Motor neuron (in vitro differentiated cells): ENCODE measurements around the gene MTFMT. TPM values are rescaled to one million over a fixed set of nuclear protein-coding genes. Genes with fewer than 3 reads are reported as not detected.
"Not testable (repeated sequence)": the region's sequence is repeated elsewhere in the genome, so short reads cannot be mapped to it uniquely, and the experiment has no call there.

Experiments
- ATAC-seq, 8 experiments: fragments of 200-7000 bp; cut with Tn5 transposase; replicated peaks in 6 of 8; 2 replicates each; pipeline ENCODE4 v1.8.0; 2021; ENCODE audit warnings: mild to moderate bottlenecking in 8 of 8, moderate library complexity in 8 of 8
- H3K27ac ChIP-seq, 2 donors: fragments of 250-450 bp; sonication (Bioruptor Pico); 2 replicates each; pipeline ENCODE4 v1.9.0; 2021; ENCODE audit warnings: antibody characterized with exemption in 2 of 2, mild to moderate bottlenecking in 2 of 2, moderate library complexity in 1 of 2
- H3K4me1 ChIP-seq, 2 donors: fragments of 250-450 bp; sonication (Bioruptor Pico); replicated peaks in 1 of 2; 2 replicates each; pipeline ENCODE4 v1.6.1; 2021; ENCODE audit warnings: antibody characterized with exemption in 2 of 2, mild to moderate bottlenecking in 2 of 2, moderate library complexity in 1 of 2
- H3K4me3 ChIP-seq, 5 donors: fragments of 250-450 bp; sonication (Bioruptor Pico); 2 replicates each; pipeline ENCODE4 v1.9.0; 2021; ENCODE audit warnings: antibody characterized with exemption in 5 of 5, mild to moderate bottlenecking in 5 of 5, moderate library complexity in 4 of 5
- WGBS, 10 experiments: fragments of 450-650 bp; shearing (Covaris generic); methylation state at CpG; one replicate each; pipeline ENCODE4 v1.0.0; 2022; 5-methylcytosine and 5-hydroxymethylcytosine counted together
- in situ Hi-C, 9 experiments: fragments of 400-800 bp; cut with MboI; loops; one replicate each; pipeline ENCODE4 v1.15.0; 2021; ENCODE audit warnings: low sequenced_read_pairs in 9 of 9, low pct_unique_long_range_greater_than_20kb in 2 of 9; ENCODE audit not compliant: unreplicated experiment in 9 of 9
- total RNA-seq, 8 experiments: library from RNA; unstranded; fragments of 300-600 nt; gene quantifications; 2 replicates each; pipeline versions ENCODE4 v1.2.3 to v1.2.4, GENCODE V29; 2022

Gene MTFMT
- total RNA-seq, 8 experiments from 2014 or later = 7.9 to 23.5 (median 10.4) TPM

DNA sequence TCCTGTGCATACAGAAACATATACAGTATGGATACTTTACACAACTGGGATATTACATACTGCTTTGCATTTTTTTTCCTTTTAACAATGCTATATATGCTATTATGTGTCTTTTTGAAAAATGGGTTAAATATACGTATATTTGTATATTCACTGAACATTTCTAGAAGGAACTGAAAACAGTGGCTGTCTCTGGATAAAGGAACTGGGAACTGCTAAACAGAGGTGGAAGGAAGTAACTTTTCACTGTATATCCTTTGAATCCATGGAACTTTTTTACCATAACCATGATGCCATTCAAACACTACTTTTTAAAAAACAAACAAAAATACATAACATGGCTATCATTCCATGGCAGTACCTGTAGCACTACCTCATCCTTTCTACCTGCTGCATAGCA, 1.8 kb downstream of the MTFMT start:
- H3K27ac ChIP-seq = no peak overlapping the region
- no peak for ATAC-seq
- peaks cover 5 to 9% of the 10 kb centered on the region in 2 donors for H3K4me1 ChIP-seq
- WGBS, 10 experiments = 50 to 100% (median 90%) methylated on average over 1 of the region's 1 CpG
- H3K4me3 ChIP-seq = no peak overlapping the region
- in situ Hi-C loops = loop anchor here in 1 of 9 experiments (25.0 kb wide), 1 partner anchor 260 kb away; the partner anchor contains the start of genes PARP16 and RNU5A-1

DNA sequence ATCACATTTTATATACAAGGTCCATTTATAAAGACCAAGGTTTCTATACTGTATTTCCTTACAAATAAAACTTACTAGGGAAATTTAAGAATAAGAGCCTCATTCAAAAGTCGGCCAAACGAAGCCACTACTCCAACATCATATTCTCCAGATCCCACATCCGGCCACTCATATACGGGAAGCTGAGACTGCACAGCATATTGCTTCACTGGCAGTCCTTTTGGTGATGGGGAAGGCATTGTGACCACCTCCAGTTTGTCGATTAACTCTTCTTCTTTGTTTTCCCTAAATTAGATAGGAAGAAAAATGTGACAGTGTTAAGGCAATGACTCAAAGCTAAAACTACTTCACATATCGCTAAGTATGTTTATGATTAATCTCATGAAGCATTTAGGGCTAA, 2.7 kb downstream of the MTFMT start:
- ATAC-seq = no peak
- in situ Hi-C loops = loop anchor here in 1 of 9 experiments (25.0 kb wide), 1 partner anchor 261 kb away; the partner anchor contains the start of genes PARP16 and RNU5A-1
- H3K4me1 ChIP-seq = peaks cover 5 to 8% of the 10 kb centered on the region in 2 donors
- 80 to 100% (median 97%) methylated on average over 1 to 6 of the region's 6 CpGs; no CpG with 5 or more reads in 1 of the 10 experiments for WGBS, 10 experiments
- no peak overlapping the region for H3K27ac ChIP-seq
- no peak overlapping the region for H3K4me3 ChIP-seq

DNA sequence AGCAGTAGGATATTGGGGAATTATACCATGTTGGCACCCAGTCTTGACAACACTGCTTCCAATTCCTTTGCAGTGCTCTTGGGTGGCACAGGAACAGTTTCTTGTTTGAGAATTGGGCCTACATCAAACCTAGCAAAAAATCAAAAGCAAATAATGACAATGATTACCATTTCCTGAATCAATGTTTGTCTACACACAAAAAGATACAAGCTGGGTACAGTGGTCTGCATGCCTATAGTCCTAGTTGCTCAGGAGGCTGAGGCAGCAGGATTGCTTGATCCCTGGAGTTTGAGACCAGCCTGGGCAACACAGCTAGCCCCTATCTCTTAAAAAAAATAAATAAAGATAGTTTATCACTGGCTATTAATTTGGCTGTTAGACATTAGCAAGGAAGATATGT, 8.0 kb downstream of the MTFMT start:
- no peak overlapping the region for H3K4me3 ChIP-seq
- ATAC-seq = peak in 1 of 8 experiments; percentile 84
- no peak overlapping the region for H3K27ac ChIP-seq
- in situ Hi-C loops = no loop called here
- H3K4me1 ChIP-seq = no peaks in the 10 kb centered on the region

GRCh38 chr15:65020419-65020818, 9.0 kb downstream of the MTFMT start:
- Histone ChIP-seq H3K4me3 (no peak overlapping the region), H3K4me1 (no peaks in the 10 kb centered on the region), H3K27ac (no peak overlapping the region)
- in situ Hi-C loops = no loop called here
- ATAC-seq = no peak
- 60 to 100% (median 82%) methylated on average over 1 of the region's 1 CpG; no CpG with 5 or more reads in 4 of the 10 experiments for WGBS, 10 experiments

- 67 to 100% (median 93%) methylated on average over 1 to 4 of the region's 4 CpGs for WGBS, 10 experiments
Observed at GRCh38 chr15:65011198-65011597, 18.2 kb downstream of the MTFMT start.

DNA sequence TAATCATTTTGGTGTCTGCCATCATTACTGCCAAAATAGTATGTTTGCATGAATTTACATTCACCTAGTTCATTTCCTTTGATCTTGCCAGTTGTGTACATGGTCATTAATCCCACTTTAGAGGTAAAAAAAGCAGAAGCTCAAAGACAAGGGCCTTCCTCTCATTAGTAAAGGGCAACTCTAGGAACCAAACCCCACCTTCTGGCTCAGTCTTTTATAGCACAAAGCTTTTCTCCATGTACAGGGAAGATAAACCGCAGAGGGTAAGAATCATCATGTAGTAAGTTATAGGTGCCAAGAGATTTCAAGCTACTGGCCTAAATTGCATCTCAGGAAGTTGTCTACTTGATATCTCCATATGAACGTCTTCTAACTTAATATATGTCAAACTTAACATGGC, 20.5 kb downstream of the MTFMT start:
- ATAC-seq = peak in 1 of 8 experiments; percentile 26
- H3K27ac ChIP-seq = no peak overlapping the region
- 20 to 100% (median 93%) methylated on average over 1 to 2 of the region's 2 CpGs for WGBS, 10 experiments
- in situ Hi-C loops = no loop called here
- H3K4me3 ChIP-seq = no peak overlapping the region
- no peaks in the 10 kb centered on the region for H3K4me1 ChIP-seq

More at GRCh38 chr15:65011198-65011597, 18.2 kb downstream of the MTFMT start:
- ATAC-seq, H3K4me1 ChIP-seq, in situ Hi-C loops, H3K4me3 ChIP-seq, H3K27ac ChIP-seq: not testable (repeated sequence)

- H3K4me3 ChIP-seq = no peak overlapping the region
- H3K27ac ChIP-seq = no peak overlapping the region
- ATAC-seq = peak in 6 of 8 experiments; percentile 27 to 84 (median 50)
- 44 to 100% (median 94%) methylated on average over 1 to 3 of the region's 3 CpGs; no CpG with 5 or more reads in 2 of the 10 experiments for WGBS, 10 experiments
- in situ Hi-C loops = no loop called here
- no peaks in the 10 kb centered on the region for H3K4me1 ChIP-seq
Observed at GRCh38 chr15:65006876-65007275, 22.6 kb downstream of the MTFMT start.

DNA sequence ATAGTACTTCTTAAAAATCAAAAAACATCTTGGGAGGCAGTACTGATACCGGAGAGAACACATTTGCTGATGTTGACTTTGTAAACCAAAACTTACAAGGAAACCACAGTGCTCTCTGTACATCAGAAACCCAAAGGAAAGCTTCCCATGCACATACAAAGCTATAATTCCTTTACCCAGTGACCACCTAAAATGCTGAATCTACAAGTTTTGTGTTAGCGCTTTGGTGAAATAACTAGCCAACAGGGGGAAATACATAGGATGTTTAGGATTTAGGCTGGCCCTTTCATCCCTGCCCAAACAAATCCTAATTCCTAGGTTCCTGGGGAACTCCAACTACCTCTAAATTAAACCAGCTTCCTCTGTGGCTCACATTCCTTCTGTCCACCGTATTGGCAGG, 24.4 kb downstream of the MTFMT start:
- 40 to 100% (median 86%) methylated on average over 1 to 3 of the region's 3 CpGs; no CpG with 5 or more reads in 1 of the 10 experiments for WGBS, 10 experiments
- no peak for ATAC-seq
- no peak overlapping the region for H3K27ac ChIP-seq
- in situ Hi-C loops = no loop called here
- H3K4me1 ChIP-seq = no peaks in the 10 kb centered on the region
- no peak overlapping the region for H3K4me3 ChIP-seq

GRCh38 chr15:64997745-64998375, 31.6 kb downstream of the MTFMT start:
- Histone ChIP-seq H3K4me1 (no peaks in the 10 kb centered on the region), H3K4me3 (no peak overlapping the region), H3K27ac (no peak overlapping the region)
- peak in 2 of 8 experiments; percentile 69 to 83 for ATAC-seq
- in situ Hi-C loops = no loop called here
- 0 to 96% (median 89%) methylated on average over 1 to 3 of the region's 4 CpGs; no CpG with 5 or more reads in 2 of the 10 experiments for whole genome bisulfite sequencing, 10 experiments

- WGBS, 10 experiments = 67 to 100% (median 83%) methylated on average over 1 to 5 of the region's 5 CpGs; no CpG with 5 or more reads in 3 of the 10 experiments
- Histone ChIP-seq H3K4me1 (no peaks in the 10 kb centered on the region), H3K4me3 (no peak overlapping the region), H3K27ac (no peak overlapping the region)
- ATAC-seq = no peak
- in situ Hi-C loops = no loop called here
Observed at GRCh38 chr15:64997066-64997465, 32.4 kb downstream of the MTFMT start.

GRCh38 chr15:64993290-64993689, 36.1 kb downstream of the MTFMT start:
- ATAC-seq = no peak
- H3K27ac ChIP-seq = no peak overlapping the region
- H3K4me1 ChIP-seq = peaks cover 11 to 12% of the 10 kb centered on the region in 2 donors
- no peak overlapping the region for H3K4me3 ChIP-seq
- WGBS, 10 experiments = 0 to 92% (median 60%) methylated on average over 1 of the region's 1 CpG; no CpG with 5 or more reads in 1 of the 10 experiments
- in situ Hi-C loops = no loop called here

DNA sequence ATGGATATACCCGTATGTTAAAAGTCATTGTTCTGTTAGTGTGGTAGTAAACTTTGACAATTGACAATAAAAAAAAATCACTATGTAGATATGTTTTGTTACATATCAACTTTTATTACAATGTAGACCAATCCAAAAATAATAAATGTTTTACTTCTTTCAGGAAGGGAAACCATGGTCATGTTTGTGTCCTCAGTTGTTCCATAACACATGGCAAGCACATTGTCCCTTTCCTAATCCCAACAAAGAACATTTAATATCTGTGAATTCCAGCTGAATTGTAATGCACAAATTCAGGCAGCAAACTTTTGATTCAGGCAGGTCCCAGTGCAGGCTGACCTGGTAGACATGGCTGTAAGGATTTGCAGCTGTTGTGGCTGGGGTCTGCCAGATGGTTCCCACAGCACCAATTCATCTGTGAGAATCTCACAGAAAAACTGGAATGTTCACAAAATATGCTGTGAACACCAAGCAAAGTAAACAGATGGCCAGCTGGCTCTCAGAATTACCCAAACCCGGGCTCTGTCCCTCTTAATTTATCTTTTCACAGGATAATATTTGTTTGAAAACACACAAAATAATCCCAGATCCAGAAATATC, 37.8 kb downstream of the MTFMT start:
- no peak overlapping the region for H3K4me3 ChIP-seq
- in situ Hi-C loops = no loop called here
- H3K27ac ChIP-seq = no peak overlapping the region
- H3K4me1 ChIP-seq = peaks cover 14 to 15% of the 10 kb centered on the region in 2 donors
- WGBS, 10 experiments = 19 to 100% (median 79%) methylated on average over 1 to 2 of the region's 2 CpGs; no CpG with 5 or more reads in 1 of the 10 experiments
- no peak for ATAC-seq

DNA sequence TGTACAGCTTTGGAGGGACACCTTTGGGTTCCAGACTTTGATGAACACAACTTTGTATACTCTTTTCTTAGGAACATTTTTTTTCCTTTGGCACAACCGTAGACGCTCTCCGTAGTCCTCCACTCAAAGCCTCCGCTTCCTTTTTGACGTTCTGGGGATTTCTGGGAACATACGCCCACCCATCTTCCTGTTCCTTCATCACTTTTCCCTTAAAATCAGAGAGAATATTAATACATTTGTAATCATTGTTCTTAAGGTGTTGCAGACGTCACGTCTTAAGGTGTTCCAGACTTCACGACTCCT, 39.3 kb downstream of the MTFMT start:
- ATAC-seq = peak in 2 of 8 experiments; percentile 23 to 27
- 0 to 25% (median 4%) methylated on average over 2 to 9 of the region's 9 CpGs; no CpG with 5 or more reads in 1 of the 10 experiments for WGBS, 10 experiments
- H3K4me3 ChIP-seq = peak overlapping the region; percentile 87 to 100 (median 97)
- H3K27ac ChIP-seq = peak overlapping the region; percentile 41 to 56
- peaks cover 14 to 15% of the 10 kb centered on the region in 2 donors for H3K4me1 ChIP-seq
- in situ Hi-C loops = no loop called here
